NCI-H1105 treated with DMSO at 0.1 percent for 48 hours (cell line): ENCODE data around the gene CLEC16A.

Experiments used
- DNase-seq: peaks from one replicate; lab custom pipeline; 2025; lab: John Stamatoyannopoulos, UW

CLEC16A gene

DNA sequence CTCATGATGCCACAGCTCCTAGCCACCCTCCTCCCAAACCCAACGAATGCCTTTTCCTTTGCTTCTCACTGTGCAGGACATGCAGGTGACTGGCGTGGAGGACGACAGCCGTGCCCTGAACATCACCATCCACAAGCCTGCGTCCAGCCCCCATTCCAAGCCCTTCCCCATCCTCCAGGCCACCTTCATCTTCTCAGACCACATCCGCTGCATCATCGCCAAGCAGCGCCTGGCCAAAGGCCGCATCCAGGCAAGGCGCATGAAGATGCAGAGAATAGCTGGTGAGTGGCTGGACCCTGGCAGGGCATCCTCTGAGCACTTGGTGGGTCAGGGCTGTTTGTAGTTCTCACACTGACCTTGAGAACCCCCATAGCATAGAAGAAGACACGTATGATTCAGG, 179.3 kb downstream of the CLEC16A start:
- DNase-seq = no peak

GRCh38 chr16:11125936-11126335, 181.6 kb downstream of the CLEC16A start:
- DNase-seq = no peak

DNA sequence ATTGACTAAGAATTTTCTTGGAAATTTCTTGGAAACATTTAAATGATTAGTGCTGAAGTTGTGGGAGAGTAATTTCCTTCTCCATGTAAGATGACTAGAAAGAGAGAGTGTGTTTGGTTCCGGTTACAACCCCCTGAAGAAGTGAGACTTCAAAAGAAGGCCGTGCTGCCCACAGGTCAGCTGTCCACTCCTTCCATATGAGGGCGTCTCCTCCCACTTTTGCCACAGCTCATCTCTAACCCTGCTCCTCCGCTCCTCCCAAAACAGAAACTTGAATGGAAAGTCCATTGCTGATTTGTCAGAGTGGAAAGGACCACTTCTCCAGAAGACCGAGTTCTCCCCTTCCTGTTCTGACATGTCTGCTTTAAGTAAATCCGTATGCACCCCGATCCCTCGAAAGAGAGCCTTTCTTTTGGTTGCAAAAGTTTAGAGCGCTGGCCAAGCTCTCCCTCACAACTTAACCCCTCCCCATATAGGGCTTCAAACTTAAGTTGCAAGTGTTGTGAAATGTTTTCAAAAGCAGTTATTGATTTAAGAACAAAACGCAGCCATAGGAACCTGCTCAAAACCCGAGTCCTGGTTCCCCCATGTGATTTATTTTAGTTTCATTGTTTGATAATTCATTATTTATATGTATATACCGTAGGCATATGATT, 182.2 kb downstream of the CLEC16A start:
- no peak for DNase-seq

- no peak for DNase-seq
These were observed 183.3 kb downstream of the CLEC16A start for GRCh38 chr16:11127610-11128195.

DNA sequence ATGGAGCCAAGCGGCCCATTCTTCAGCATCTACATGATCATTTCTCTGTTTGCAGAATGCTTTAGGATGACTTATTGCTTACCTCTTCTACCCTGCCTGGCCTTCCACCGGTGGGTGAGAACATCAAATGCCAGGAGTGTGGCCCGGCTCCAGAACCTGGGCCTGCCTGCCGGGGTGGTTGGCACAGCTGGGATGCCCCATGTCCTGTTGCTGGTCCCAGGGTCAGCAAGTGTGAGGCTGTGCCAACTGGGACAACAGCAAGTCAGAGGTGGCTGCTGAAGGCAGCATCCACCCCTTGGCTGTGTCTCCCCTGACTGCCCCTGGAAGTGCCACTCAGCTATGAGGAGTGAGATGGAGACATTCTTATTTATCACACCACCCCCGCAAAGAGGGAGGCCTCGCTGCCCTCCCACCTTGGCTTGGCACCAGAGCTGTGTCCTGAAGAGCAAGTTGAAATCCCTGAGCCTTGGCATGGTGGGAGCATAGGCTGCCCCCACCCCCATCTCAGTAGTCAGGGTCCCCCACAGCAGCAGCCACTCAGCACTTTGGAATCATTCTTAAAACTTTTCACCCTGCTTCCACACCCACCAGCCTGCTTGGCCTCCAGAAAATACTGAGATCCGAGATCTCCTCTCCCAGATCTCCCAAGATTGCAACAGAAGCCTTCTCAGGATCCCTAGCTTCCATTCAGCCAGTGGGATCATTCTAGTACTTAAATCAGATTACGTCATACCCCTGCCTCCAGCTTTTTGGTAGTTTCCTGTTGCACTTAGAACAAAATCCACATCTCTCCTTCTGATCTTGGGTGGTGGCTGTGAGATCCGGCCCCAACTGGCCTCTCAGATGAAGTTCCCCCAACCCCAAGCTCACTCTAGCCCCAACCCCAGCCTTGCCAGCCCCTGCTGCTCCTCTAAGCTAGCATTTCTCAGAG, 184.1 kb downstream of the CLEC16A start:
- DNase-seq = no peak

GRCh38 chr16:11129378-11129781, 185.0 kb downstream of the CLEC16A start:
- no peak for DNase-seq

- DNase-seq = no peak
These were observed 186.8 kb downstream of the CLEC16A start for GRCh38 chr16:11130978-11131665.

DNA sequence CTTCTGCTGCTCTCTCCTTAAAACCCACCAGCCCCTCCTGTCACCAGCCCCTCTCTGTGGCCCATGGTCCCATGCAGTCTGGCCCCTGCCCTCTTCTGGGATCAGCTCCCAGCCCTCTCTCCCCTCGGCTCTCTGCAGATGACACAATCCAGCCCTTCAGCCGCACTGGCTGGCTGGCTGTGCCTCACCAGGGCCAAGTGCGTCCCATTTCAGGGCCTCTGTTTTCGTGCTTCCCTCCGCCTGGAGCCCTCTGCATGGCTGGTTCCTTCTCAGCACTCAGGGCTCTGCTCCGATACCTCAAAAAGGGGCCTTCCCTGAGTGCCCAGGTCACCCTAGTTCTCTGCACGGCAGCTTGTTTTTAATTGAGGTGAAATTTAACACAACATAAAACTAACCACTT, 187.3 kb downstream of the CLEC16A start:
- no peak for DNase-seq

- DNase-seq = no peak
These were observed 189.1 kb downstream of the CLEC16A start for GRCh38 chr16:11133344-11133943.

DNA sequence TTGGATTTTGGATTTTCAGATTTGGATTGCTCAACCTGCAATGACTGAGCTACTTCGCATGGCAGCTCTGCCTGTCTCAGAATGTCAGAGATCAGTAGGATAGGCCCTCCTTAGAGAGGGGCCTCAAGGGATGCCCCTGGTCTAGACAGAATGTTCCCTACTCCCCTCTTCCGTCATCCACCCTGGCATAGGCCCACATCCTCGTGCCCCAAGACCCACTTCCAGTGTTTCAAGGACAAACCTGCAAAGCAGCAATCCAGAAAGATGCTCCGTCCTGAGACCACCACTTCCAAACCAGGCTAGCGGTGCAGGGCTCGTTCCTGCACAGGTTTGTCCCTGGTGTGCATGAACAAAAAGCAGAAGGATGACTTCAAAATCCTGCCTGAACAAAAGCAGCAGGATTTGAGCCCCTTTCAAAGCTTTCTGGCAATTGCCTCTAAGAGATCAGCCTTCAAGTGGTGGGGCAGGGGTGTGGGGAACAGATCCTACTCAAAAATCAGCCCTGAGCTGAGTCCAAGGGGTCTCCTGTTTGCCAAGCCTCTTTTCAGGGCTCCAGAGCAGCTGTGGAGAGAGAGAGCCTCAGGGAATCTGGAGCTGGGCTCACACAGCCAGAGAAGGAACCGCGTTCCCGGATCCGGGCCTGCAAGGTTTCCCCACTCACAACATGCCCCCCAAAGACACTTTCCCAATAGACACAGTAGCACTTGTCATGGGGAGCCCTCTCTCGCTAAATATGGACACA, 190.5 kb downstream of the CLEC16A start:
- no peak for DNase-seq

- DNase-seq = no peak
These were observed 191.2 kb downstream of the CLEC16A start for GRCh38 chr16:11135464-11135973.

DNA sequence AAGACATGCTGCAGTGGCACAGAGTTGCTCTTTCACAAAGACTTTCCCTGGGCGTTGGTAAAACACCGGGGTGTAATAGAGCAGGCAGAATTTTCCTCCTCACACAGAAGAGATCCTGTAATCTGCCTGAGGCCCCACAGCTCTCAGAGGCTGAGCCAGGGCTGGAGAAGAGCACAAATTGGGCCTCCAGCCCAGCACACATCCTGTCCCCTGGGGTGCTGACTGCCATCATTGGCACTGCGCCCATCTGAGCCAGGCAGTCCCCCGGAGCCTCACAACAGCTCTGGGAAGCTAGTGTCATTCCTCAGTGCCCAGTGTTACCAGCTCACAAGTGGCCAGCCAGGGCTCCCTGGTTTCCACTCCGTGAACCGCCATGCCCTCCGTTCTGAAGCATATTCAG, 192.2 kb downstream of the CLEC16A start:
- peak; percentile 15 for DNase-seq

- no peak for DNase-seq
These were observed 193.8 kb downstream of the CLEC16A start for GRCh38 chr16:11138022-11138768.

DNA sequence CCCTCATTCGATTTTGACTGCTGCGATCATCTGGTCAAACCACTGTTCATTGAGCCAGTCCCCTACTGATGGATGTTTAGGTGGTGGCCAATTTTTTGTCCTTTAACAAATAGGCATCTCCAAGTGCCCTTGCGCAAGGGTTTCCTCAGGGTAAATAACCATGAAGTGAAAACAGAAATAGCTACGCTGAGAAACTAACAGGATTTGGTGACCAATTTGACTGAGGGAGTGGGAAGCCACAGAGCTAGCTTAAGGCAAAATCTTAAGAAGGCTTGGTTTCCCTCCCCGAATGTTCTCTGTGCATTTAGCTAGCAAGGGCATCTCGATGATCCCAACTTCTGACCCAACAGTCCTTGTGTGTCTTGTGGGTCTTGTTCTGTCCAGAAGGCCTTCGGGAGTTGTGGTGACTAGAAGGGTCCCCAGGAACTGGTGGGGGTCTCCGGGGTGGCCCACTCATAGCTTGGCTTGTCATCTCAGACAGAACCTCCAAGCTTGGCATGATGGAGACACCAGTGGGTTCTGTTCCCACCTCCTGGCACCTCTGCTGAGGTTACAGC, 194.5 kb downstream of the CLEC16A start:
- DNase-seq = no peak

DNA sequence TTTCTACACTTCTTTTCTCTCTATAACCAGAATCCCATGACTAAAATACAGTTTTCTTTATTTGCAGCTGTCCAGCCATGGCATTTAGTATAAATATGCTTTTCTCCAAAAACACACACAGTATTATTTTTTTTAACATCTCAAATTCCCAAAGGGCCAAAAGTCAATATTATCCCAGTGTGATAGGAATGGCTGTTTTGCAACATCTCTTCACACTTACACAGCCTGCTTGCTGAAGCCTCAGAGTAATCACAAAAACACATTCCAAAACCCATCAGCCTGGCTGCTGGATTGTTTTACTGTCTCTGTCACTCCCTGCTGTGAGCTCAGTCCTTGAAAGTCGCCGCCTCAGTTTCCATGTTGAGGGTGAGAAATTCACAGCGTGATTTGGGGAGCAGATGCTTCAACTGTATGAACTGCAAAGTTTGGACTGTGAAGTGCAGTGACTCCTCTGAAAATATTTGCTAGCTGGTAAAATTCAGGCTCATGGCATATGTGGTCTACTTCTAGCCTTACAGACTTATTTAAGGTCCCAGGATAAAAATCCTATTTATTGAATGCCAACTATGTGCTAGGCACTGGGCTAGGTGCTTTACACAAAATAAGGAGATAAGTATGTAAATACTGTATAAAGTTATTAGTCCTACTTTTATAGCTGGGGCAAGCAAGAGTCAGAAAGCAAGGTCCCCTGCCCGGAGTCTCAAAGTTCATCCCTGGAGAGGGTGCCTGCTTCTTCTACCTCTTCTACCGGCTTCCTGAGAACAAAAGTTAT, 195.1 kb downstream of the CLEC16A start:
- no peak for DNase-seq

DNA sequence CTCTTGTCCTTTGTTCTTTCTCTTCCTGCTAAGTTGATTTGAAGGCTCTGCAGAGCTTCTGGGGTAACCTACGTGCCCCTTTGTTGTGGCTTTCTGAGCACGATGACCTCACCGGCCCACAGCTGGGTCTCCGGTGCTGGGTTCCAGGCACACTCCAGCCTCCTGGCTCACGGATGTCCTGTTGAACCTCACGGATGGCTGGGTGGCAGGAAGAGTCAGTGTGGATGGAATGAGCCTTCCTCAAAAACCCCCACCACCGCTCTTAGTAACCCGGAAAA, 195.7 kb downstream of the CLEC16A start:
- DNase-seq = no peak

GRCh38 chr16:11140466-11140865, 196.1 kb downstream of the CLEC16A start:
- no peak for DNase-seq

DNA sequence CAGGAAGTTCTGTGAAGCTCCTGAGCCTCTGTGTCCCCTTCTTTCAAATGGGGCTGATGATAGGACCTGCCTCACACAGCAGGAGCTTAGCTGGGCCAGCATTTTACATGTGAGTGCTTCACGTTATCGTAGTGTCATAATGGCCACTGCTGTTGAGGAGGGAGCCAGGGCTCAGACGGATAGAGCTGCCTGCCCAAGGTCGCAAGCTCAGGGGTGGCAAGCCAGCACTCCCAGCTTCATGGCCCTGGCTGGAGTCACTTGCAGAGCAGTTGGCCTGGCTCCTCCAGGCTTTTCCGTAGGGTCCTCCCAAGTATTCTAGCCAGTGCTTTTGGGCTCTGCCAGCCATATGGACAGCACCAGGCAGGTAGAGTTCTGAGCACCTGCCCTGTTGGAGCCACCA, 196.5 kb downstream of the CLEC16A start:
- DNase-seq = no peak
